T-helper 2 cell (primary cell): ENCODE results near the gene PAX8.
"Not testable (repeated sequence)": the region's sequence is repeated elsewhere in the genome, so short reads cannot be mapped to it uniquely, and the experiment has no call there.

Experiments used
- DNase-seq, 5 experiments: peaks; one replicate each; pipeline versions ENCODE4 v3.0.0 to v3.0.0-alpha.2; 2012 to 2022
- total RNA-seq, 2 donors: gene quantifications; one replicate each; lab custom pipeline; 2026; lab: John Stamatoyannopoulos, UW

Gene PAX8
- total RNA-seq: 0 to 1.3 reads per million in 2 donors

- DNase-seq: no peak
These were observed at the start of gene PAX8 for GRCh38 chr2:113278742-113279139. PAX8 (minus strand) TSS chr2:113278921; CDS start chr2:113278394, 527 bp downstream.

- DNase-seq: no peak
These were observed 49.3 kb upstream of the PAX8 start for GRCh38 chr2:113328043-113328442.

- not testable (repeated sequence) for DNase-seq
These were observed 46.5 kb upstream of the PAX8 start for GRCh38 chr2:113325161-113325731.

GRCh38 chr2:113324684-113325160, 46.0 kb upstream of the PAX8 start:
- DNase-seq: peak in 3 of 5 experiments; percentile 10 to 49 (median 23)

GRCh38 chr2:113323129-113323528, 44.4 kb upstream of the PAX8 start:
- not testable (repeated sequence) for DNase-seq

GRCh38 chr2:113320106-113320505, 41.4 kb upstream of the PAX8 start:
- DNase-seq: not testable (repeated sequence)

- DNase-seq: not testable (repeated sequence)
These were observed 40.2 kb upstream of the PAX8 start for GRCh38 chr2:113318941-113319340.

- no peak for DNase-seq
These were observed 37.4 kb upstream of the PAX8 start for GRCh38 chr2:113316085-113316484.

GRCh38 chr2:113314663-113315062, 35.9 kb upstream of the PAX8 start:
- not testable (repeated sequence) for DNase-seq

GRCh38 chr2:113314176-113314575, 35.5 kb upstream of the PAX8 start:
- not testable (repeated sequence) for DNase-seq

- not testable (repeated sequence) for DNase-seq
These were observed 33.1 kb upstream of the PAX8 start for GRCh38 chr2:113311781-113312180.

GRCh38 chr2:113311191-113311590, 32.5 kb upstream of the PAX8 start:
- peak in 1 of 5 experiments; percentile 7 for DNase-seq

GRCh38 chr2:113309655-113310387, 31.1 kb upstream of the PAX8 start:
- DNase-seq: no peak

GRCh38 chr2:113308784-113309183, 30.1 kb upstream of the PAX8 start:
- DNase-seq: not testable (repeated sequence)

- not testable (repeated sequence) for DNase-seq
These were observed 27.5 kb upstream of the PAX8 start for GRCh38 chr2:113306207-113306606.

GRCh38 chr2:113305749-113306148, 27.0 kb upstream of the PAX8 start:
- not testable (repeated sequence) for DNase-seq

GRCh38 chr2:113305146-113305545, 26.4 kb upstream of the PAX8 start:
- DNase-seq: no peak

GRCh38 chr2:113304702-113305101, 26.0 kb upstream of the PAX8 start:
- DNase-seq: no peak

GRCh38 chr2:113302216-113302980, 23.7 kb upstream of the PAX8 start:
- not testable (repeated sequence) for DNase-seq

GRCh38 chr2:113300281-113300680, 21.6 kb upstream of the PAX8 start:
- no peak for DNase-seq

GRCh38 chr2:113298176-113298575, 19.5 kb upstream of the PAX8 start:
- DNase-seq: no peak

- peak in 1 of 5 experiments; percentile 35 for DNase-seq
These were observed 18.9 kb upstream of the PAX8 start for GRCh38 chr2:113297590-113297989.

- DNase-seq: no peak
These were observed 12.5 kb upstream of the PAX8 start for GRCh38 chr2:113291191-113291590.
